C4-2B (cell line): Measurements from ENCODE around the gene RAPGEF4.

Source experiments
- H3K27ac ChIP-seq: fragments of 450-650 bp; 2 replicates; pipeline ENCODE4 v1.5.1; 2017
- CTCF ChIP-seq: fragments of 450-650 bp; conservative IDR thresholded peaks from 2 replicates; pipeline ENCODE4 v1.5.1; 2017; ENCODE audit warnings: mild to moderate bottlenecking
- ZFX ChIP-seq: fragments of 450-650 bp; IDR thresholded peaks from 2 replicates; pipeline ENCODE4 v1.6.1; 2017

Gene RAPGEF4

DNA sequence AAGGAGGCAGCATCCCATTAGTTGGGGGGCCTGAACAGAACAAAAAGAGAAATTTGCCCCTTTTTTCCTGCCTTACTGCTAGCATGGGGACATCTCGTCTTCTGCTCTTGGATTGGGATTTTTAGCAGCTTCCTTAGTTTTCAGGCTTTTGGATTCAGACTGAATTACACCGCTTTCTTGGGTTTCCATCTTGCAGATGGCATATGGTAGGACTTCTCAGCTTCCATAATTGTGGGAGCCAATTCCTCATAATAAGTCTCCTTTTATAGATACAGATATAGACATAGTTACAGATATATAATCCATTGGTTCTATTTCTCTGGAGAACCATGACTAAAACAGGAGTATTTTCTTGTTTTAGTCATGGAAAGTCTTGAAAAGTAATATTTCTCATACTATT, 5.2 kb upstream of the RAPGEF4 start:
- no peak overlapping the region for H3K27ac ChIP-seq
- TF ChIP-seq CTCF (no peak), ZFX (no peak)

DNA sequence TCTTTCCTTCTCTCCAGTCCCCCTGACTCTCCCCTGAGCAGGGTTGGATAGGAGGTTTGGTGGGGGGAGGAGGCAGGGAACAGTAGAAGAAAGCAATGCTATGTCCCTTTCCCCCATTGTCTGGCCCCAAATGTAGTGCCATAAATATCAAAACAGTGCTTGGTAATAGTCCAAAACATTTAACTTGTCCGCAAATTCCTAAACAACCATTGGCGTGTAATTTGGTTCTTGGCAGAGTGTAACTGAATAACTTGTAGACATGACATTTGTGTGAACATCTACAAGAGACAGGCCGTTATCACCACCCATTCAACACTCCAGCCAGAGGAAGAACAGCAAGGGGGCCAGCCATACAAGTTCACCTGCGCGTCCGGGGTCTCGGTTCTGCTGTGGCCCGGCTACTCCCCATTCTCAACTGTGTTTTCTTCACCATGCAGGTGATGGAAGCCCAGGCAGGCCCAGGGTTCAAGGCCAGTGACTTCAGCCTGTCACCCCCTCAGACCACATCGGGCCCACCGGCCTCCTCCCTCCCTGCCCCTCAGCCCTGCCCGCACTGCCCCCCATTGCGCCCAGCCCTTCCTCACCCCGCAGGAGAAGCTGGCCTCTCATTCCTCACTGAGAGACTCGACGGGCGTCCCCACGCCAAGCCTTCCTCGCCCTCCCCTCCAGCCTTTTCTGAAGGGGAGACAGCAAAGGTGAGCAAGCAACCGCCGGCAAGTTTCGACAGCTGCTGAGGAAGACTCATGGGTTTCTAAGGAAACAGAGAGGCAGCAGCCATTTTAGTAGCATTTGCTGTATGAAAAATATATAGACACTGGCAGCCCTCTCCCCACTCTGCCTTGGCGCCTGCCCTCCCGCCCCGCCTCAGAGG, 699 bp upstream of the RAPGEF4 start:
- TF ChIP-seq CTCF (no peak), ZFX (no peak)
- no peak overlapping the region; the same call in 1 of the 2 replicates for H3K27ac ChIP-seq

GRCh38 chr2:172736424-172737174, 954 bp downstream of the RAPGEF4 start:
- TF ChIP-seq ZFX (no peak), CTCF (no peak)
- no peak overlapping the region; the same call in 1 of the 2 replicates for H3K27ac ChIP-seq

DNA sequence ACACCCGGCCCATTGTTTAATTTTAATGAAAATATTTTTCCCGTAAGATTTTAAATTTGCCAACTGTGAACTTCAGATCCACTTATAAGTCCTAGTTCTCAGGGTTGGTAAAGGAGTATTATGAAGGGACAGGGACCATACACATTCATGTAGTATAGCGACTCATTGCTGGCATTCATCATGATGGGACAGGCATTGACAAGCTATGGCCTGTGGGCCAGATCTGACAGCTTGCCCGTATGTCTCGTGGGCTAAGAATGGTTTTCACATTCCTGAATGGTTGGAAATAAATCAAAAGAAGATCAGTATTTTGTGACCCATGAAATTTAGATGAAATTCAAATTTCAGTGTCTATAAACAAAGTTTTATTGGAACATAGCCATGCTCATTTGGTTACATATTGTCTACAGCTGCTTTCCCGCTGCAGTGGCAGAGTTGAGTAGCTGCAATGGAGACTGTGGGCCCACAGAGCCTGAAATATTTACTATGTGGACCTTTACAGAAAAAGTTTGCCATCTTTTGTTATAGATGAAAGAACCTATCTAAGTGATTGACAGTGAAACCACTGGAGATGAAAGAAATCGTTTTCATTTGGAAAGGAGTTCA, 4.1 kb downstream of the RAPGEF4 start:
- H3K27ac ChIP-seq: no peak overlapping the region
- TF ChIP-seq CTCF (no peak), ZFX (no peak)

DNA sequence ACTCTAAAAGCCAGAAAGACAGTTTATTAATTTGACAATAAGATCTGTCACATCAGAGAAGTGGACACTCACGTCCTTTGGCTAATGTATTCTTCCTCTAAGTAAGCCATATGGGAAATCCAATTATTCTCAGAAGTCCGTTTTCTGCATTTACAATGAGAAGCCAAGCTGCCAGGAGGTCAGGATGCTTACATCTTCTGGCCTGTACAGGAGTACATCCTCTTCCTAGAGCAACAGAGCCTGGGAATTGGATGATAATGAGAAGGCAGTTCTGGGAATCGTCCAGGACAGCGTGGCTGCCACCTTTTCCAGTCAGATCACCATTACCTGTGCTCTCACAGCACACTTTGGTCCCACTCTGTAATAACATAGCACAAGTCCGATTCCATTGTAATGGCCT, 5.2 kb downstream of the RAPGEF4 start:
- no peak overlapping the region for H3K27ac ChIP-seq
- TF ChIP-seq ZFX: no peak
- TF ChIP-seq CTCF: no peak

DNA sequence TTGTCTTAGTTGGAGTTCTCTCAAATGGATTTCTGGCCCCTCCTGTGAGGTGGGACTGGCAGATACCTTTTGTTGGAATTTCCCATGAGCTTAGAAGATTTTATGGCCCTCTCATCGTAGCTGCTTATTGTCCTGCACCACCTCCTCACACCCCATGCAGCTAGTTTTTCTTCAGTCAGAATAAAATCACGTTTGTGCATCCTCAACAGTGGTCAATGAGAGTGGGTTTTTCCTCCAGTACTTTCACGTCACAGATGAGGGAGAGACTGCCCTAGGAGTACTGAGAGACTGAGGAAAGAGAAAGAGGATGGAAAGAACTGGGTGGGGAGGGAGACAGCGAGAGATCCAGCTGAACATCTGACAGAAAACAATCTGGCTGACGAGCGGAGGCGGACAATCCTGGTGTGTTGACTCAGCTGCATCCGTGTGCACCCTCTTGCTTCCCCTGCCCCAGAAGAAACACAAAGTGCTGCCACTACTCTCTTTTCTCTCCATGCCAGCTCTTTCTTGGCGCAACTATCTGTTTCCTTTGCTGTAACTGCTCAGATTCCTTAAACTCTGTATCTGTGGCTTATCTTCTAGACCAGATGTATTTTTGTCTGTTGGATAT, 7.4 kb downstream of the RAPGEF4 start:
- no peak overlapping the region for H3K27ac ChIP-seq
- no peak for TF ChIP-seq CTCF
- no peak for TF ChIP-seq ZFX

DNA sequence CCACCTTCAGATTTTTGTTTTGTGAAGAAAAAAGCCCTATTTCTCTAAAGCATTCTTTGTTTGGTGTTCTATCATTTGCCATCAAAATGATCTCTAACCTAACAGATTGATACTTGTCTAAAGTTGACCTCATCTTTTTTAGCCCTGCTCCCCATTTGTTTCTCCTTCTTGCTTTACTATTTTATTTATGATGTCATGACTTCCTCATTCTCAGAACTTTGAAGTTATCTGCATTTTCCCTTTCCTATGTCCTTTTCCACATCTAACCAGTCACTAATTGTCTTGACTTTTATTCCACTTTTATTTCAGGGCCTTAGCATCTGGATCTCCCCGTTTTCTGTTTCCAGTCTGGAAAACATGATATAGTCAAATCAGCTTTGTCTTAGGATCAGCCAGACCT, 8.3 kb downstream of the RAPGEF4 start:
- H3K27ac ChIP-seq: no peak overlapping the region
- TF ChIP-seq CTCF (no peak), ZFX (no peak)
